ENCODE data around the gene DEPDC1.
"Not testable (repeated sequence)": the region's sequence is repeated elsewhere in the genome, so short reads cannot be mapped to it uniquely, and the experiment has no call there.

Gene DEPDC1, protein sequence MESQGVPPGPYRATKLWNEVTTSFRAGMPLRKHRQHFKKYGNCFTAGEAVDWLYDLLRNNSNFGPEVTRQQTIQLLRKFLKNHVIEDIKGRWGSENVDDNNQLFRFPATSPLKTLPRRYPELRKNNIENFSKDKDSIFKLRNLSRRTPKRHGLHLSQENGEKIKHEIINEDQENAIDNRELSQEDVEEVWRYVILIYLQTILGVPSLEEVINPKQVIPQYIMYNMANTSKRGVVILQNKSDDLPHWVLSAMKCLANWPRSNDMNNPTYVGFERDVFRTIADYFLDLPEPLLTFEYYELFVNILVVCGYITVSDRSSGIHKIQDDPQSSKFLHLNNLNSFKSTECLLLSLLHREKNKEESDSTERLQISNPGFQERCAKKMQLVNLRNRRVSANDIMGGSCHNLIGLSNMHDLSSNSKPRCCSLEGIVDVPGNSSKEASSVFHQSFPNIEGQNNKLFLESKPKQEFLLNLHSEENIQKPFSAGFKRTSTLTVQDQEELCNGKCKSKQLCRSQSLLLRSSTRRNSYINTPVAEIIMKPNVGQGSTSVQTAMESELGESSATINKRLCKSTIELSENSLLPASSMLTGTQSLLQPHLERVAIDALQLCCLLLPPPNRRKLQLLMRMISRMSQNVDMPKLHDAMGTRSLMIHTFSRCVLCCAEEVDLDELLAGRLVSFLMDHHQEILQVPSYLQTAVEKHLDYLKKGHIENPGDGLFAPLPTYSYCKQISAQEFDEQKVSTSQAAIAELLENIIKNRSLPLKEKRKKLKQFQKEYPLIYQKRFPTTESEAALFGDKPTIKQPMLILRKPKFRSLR

GRCh38 chr1:68496680-68497357, at the start of gene DEPDC1:
DEPDC1 (minus strand) TSS chr1:68497082; CDS start chr1:68496999, 83 bp downstream.
- peak; percentile 64 for DNase-seq

DNA sequence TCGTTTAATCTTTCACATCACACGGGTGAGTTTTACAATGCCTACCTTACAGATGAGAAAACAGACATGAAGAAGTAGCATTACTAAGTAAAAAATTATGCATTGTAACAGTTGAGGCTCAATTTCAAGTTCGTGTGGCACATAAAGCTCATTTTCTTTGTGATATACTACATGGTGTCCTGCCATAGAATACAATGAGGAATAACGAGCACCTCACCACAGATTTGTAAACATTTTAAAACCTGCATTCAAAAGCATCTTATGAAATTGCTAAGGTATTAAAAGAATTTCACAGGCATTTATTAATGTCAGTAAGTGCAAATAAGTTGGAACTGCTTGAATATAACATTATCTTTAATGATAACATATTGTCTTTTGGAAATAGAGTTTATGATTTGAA, 47.8 kb upstream of the DEPDC1 start:
- DNase-seq = no peak

DNA sequence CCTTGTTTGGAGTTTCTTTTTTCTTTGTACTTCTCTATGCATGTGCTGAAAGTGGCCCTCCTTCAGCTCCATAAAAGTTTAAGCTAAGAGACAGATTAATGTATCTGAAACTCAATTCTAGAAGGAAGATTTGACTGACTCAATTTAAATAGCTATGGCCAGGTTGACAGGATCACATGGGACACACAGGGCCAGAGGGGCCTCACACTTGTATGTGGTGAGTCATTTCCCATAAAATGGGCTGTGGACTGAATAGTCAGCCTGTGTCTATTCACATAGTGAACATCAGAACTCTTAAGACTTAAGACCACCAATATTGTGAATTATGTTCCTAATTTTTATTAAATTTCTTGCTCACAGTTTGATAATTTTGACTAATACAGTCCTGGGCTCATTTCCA, 45.7 kb upstream of the DEPDC1 start:
- no peak for DNase-seq

DNA sequence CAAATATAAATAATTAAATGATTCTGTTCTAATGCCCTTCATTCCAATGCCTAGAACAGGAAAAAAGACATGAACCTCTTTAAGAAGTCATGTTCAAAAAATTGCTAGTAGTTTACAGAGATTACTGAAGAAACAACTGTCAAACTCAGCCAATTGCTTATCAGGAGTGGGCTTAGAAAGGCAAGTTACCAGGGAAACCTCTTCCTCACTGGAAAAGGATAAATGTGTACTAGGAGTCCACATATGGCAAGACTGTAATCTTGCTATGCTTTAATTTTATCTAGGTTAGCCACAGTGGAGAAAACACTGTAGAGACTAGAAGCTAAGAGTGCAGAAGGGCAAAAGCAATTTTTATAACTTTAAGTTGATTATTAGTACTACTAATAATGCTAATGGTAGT, 42.1 kb upstream of the DEPDC1 start:
- DNase-seq = no peak

GRCh38 chr1:68528243-68528642, 31.4 kb upstream of the DEPDC1 start:
- no peak for DNase-seq

DNA sequence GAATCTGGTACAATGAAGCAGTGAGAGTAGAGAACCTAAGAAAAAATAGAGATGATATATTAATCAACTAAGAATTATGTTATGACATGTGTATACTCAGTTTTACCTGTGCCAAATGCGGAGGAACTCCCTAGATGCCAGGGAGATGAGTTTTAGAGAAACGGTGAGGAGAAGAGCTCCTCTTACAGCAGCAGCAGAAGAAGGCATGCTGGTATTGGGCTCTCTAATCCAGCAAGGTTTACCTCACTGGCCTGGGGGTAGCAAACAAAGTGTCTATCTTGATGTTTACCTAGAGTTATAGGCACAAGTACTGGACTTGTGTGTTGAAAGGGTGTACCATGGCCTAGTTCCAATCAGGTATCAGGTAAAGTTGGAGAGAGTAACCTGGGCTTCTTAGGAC, 28.9 kb upstream of the DEPDC1 start:
- DNase-seq = no peak

DNA sequence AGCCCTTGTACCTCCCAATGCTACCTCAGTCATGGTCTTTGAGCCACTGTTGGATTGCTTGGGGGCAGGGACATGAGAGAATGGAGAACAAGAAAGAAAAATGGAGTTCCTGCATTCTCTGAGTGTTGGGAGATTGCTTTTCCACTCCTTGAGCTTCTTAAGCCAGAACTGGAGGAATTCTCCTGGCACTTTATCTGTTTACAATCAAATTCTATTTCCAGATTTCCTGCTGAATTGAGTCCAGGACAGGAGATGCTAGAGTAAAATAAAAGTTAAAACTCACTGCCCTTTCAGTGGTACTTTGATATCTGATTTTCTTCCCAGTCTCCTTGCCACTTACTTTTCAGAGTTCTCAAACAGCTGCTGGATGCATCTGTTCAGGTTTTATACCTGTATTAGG, 24.4 kb upstream of the DEPDC1 start:
- no peak for DNase-seq

- DNase-seq = no peak
These were observed 19.2 kb upstream of the DEPDC1 start for GRCh38 chr1:68516066-68516465.

DNA sequence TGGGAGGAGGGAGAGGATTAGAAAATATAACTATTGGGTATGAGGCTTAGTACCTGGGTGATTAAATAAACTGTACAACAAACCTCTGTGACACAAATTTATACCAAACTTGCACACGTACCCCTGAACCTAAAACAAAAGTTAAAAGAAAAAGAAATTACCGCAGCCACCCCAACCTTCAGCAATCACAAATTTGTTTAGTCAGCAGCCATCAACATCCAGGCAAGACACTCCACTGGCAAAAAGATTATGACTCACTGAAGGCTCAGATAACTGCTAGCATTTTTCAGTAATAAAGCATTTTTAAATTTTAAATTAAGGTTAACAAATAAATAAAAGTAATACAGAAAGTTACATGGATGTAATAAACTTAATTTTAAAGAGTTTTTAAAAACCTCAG, 14.4 kb upstream of the DEPDC1 start:
- no peak for DNase-seq

- DNase-seq = no peak
These were observed 9.5 kb upstream of the DEPDC1 start for GRCh38 chr1:68506386-68506785.

DNA sequence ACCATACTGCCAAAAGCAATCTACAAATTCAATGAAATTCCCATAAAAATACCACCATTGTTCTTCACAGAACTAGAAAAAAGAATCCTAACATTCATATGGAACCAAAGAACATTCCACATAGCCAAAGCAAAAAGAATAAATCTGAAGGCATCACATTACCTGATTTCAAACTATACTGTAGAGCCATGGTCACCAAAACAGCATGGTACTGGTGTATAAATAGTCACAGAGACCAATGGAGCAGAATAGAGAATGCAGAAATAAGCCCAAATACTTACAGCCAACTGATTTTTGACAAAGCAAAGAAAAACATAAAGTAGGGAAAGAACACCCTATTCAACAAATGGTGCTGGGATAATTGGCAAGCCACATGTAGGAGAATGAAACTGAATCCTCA, 6.2 kb upstream of the DEPDC1 start:
- no peak for DNase-seq

- no peak for DNase-seq
These were observed 446 bp upstream of the DEPDC1 start for GRCh38 chr1:68497358-68497698.

DNA sequence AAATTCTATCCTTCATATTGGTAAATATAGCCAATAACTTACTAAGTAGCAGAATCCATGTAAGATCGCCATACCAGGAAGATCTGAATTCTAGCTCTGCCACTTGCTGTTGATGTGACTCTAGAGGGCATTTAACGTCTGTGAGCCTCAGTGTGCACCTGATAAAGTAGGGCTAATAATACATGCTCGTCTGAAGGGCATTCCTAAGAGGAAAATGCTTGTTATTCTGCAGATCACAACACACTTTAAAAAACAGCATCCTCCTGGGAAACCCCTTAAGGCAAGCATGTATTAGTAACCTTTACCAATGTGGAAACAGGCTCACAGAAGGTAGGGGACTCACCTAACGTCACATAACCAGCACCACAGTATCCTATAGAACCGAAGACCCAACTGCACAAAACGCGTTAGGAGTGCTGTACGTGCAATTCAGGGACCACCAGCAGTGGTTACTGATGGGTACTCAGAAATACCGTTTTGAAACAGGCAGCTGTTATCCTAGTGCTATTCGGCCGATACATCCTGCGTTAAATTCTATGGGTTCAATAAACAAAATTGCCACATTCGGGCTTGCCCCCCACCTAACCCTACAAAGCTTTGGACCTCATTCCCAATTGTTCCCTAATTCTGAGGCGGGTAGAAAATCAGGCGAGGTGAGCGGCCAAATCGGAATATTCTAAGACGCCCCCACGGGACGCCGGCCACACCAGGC, 758 bp downstream of the DEPDC1 start:
- DNase-seq = no peak

DNA sequence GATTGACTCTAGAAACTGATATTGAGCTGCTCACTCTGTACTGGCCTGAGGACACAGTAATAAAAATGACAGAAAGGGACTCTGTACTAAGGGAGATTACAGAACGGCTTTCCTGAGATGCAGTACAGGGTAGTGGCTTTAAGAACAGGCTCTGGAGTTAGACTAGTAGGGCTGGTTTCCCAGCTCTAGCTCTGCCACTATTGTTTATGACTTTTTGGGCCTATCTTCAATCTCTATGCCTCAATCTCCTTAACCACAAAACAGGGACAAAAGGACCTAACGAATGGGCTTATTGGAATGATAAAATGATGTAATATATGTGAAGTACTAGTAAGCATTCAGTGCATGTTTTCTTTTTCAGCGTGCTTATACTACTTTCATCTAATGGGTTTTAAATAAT, 1.4 kb downstream of the DEPDC1 start:
- DNase-seq = no peak

DNA sequence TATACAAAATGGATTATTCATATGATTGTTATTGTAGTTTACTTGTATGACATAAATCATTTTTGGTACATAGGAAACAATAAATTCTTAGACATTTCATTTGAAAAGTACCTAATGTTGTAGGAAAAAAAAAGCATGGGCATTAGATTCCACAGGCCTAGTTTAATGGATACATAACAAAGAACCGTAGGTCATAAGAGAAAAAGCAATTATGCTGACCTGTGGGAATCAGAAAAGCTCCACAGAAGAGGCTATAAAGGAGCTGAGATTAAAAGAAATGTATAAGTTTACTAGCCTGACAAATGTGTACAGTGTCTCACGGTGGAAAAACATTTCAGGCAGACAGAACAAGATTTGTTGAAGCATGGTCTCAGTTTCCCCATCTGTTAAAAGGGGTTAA, 3.7 kb downstream of the DEPDC1 start:
- DNase-seq = no peak

GRCh38 chr1:68492255-68492654, 4.6 kb downstream of the DEPDC1 start:
- not testable (repeated sequence) for DNase-seq

GRCh38 chr1:68490046-68490651, 6.7 kb downstream of the DEPDC1 start:
- DNase-seq = no peak

DNA sequence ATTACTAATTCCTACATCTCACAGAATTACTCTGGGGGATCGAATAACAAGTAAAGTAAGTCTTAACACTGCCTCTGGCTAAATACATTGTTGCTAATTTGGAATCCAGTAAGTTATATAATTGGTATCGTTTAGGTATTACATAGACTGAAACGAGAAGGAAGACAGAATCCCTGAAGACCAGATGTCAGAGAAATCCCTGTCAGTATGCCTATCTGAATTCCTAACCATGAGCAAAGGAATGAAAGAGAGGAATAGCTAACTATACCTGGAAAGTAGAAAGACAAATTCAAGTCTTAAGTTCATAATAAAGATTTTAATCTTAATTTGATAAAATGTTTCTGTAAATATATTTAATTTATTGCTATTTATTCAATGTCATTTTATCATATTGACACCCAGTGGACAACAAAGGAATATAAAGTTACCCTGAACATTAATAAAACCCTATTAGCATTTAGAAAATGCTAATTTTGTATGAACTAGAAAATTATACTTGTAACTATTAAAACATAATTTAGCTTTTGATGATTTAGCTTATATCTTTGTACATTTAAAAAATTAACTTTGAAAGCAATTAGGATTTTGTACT, 11.4 kb downstream of the DEPDC1 start:
- no peak for DNase-seq

- DNase-seq = no peak
These were observed 12.3 kb downstream of the DEPDC1 start for GRCh38 chr1:68484618-68485017.

- DNase-seq = no peak
These were observed 15.8 kb downstream of the DEPDC1 start for GRCh38 chr1:68481041-68481440.

DNA sequence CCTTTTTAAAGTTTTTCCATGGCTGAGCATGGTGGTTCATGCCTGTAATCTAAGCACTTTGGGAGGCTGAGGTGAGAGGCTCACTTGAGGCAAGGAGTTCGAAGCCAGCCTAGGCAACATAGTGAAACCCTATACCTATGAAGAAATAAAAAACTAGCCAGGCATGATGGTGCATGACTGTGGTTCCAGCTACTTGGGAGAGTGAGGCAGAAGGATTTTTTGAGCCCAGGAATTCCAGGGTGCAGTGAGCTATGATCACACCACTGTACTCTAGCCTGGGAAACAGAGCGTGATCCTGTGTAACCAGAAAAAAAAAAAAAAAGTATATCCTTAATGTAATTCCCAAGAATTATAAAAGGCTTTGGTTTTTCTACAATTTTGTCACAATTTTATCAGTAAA, 17.4 kb downstream of the DEPDC1 start:
- no peak for DNase-seq

- DNase-seq = no peak
These were observed 18.2 kb downstream of the DEPDC1 start for GRCh38 chr1:68478662-68479061.
